HCT116 (cell line): ENCODE measurements around the gene ATP8B4. TPM values are rescaled to one million over a fixed set of nuclear protein-coding genes. Genes with fewer than 3 reads are reported as not detected.

Source experiments
- ATAC-seq: fragments of 200-7000 bp; cut with Tn5 transposase; 2 replicates; pipeline ENCODE4 v1.9.1; 2020; ENCODE audit warnings: mild to moderate bottlenecking, moderate library complexity
- BruUV-seq: library from RNA; stranded (reverse); fragments of 400-500 nt; replicated peaks from 2 replicates; lab custom pipeline; 2021; lab: Mats Ljungman, UMichigan
- CTCF ChIA-PET: fragments of 300-600 bp; sonication (Branson Sonifier 250); formaldehyde crosslinking; loops from one replicate; lab custom pipeline; 2021; ENCODE audit warnings: antibody characterized with exemption; lab: Charles Lee
- POLR2A ChIA-PET: fragments of 300-600, 350-600 bp; sonication (Branson Sonifier 250); formaldehyde crosslinking; loops from one replicate; lab custom pipeline; 2021; ENCODE audit warnings: antibody characterized with exemption; lab: Charles Lee
- RAD21 ChIA-PET, 2 experiments: fragments of 300-600 bp; sonication (Branson Sonifier 250); formaldehyde crosslinking; loops; one replicate each; lab custom pipeline; 2023; ENCODE audit warnings: low total read pairs in 2 of 2; ENCODE audit not compliant: uncharacterized antibody in 2 of 2, unreplicated experiment in 2 of 2, low non-redundant PET in 1 of 2; lab: Charles Lee
- DNase-seq: peaks from one replicate; pipeline ENCODE4 v3.0.0-alpha.2; 2010; ENCODE audit warnings: low read depth, low spot score
- H2AFZ ChIP-seq: fragments of 200-600 bp; shearing (Covaris generic), sonication (generic); 2 replicates; pipeline ENCODE4 v1.6.1; 2017; ENCODE audit warnings: low read depth, mixed run types, mixed read lengths, antibody characterized with exemption, low read length; ENCODE audit not compliant: poor library complexity, severe bottlenecking
- H3K27ac ChIP-seq: 2 replicates; pipeline ENCODE4 v1.5.1; 2012; ENCODE audit warnings: low read depth, low read length
- H3K27me3 ChIP-seq: fragments of 200-600 bp; sonication (generic); 2 replicates; pipeline ENCODE4 v1.6.1; 2016; ENCODE audit warnings: mixed run types, low read length, mixed read lengths; ENCODE audit not compliant: insufficient read depth
- H3K36me3 ChIP-seq, 2 experiments: fragments of 200-500 bp in 1 of 2; fragments of 200-600 bp in 1 of 2; sonication (Bioruptor generic) in 1 of 2; sonication (generic) in 1 of 2; 2 replicates each; pipeline versions ENCODE4 v1.5.1 to v1.6.1; 2014 to 2016; ENCODE audit warnings: low read length in 2 of 2, inconsistent platforms in 1 of 2, mixed read lengths in 1 of 2, mixed run types in 1 of 2; ENCODE audit not compliant: insufficient read depth in 2 of 2, control insufficient read depth in 1 of 2
- H3K4me1 ChIP-seq, 2 experiments: fragments of 200-600 bp in 1 of 2; sonication (generic) in 1 of 2; 2 replicates each; pipeline versions ENCODE4 v1.5.1 to v1.6.1; 2012 to 2017; ENCODE audit warnings: low read length in 2 of 2, inconsistent platforms in 1 of 2, mild to moderate bottlenecking in 1 of 2, mixed read lengths in 1 of 2, mixed run types in 1 of 2, moderate library complexity in 1 of 2; ENCODE audit not compliant: insufficient read depth in 2 of 2, control insufficient read depth in 1 of 2
- H3K4me2 ChIP-seq: fragments of 200-600 bp; sonication (generic); 2 replicates; pipeline ENCODE4 v1.6.1; 2017; ENCODE audit warnings: mixed run types, low read length, mixed read lengths
- H3K4me3 ChIP-seq, 2 experiments: fragments of 200-600 bp in 1 of 2; sonication (generic) in 1 of 2; replicated peaks in 1 of 2; 2 replicates each; pipeline ENCODE4 v1.5.1; 2011 to 2016; ENCODE audit warnings: low read length in 2 of 2, control low read depth in 1 of 2, low read depth in 1 of 2, mild to moderate bottlenecking in 1 of 2, mixed read lengths in 1 of 2, mixed run types in 1 of 2
- H3K79me2 ChIP-seq: fragments of 200-600 bp; sonication (generic); 2 replicates; pipeline ENCODE4 v1.6.1; 2017; ENCODE audit warnings: mild to moderate bottlenecking, mixed run types, low read length, moderate library complexity, mixed read lengths; ENCODE audit not compliant: insufficient read depth
- H3K9ac ChIP-seq: fragments of 200-600 bp; sonication (generic); 2 replicates; pipeline ENCODE4 v1.6.1; 2016; ENCODE audit warnings: low read length, mixed read lengths
- H3K9me2 ChIP-seq: fragments of 200-600 bp; sonication (generic), shearing (Covaris generic); 2 replicates; pipeline ENCODE4 v1.6.1; 2017; ENCODE audit warnings: mixed run types, mild to moderate bottlenecking, moderate library complexity; ENCODE audit not compliant: insufficient read depth
- H3K9me3 ChIP-seq, 2 experiments: fragments of 200-500 bp in 1 of 2; fragments of 200-600 bp in 1 of 2; sonication (Bioruptor generic) in 1 of 2; sonication (generic) in 1 of 2; 2 replicates each; pipeline ENCODE4 v1.6.1; 2014 to 2017; ENCODE audit warnings: low read length in 2 of 2, mixed read lengths in 2 of 2, inconsistent platforms in 1 of 2, low read depth in 1 of 2, mild to moderate bottlenecking in 1 of 2, mixed run types in 1 of 2, moderate library complexity in 1 of 2; ENCODE audit not compliant: control insufficient read depth in 1 of 2, insufficient read depth in 1 of 2
- H4K20me1 ChIP-seq: fragments of 200-600 bp; sonication (generic), shearing (Covaris generic); 2 replicates; pipeline ENCODE4 v1.6.1; 2017; ENCODE audit warnings: mixed run types, mild to moderate bottlenecking, moderate library complexity; ENCODE audit not compliant: insufficient read depth
- ELF1 ChIP-seq: IDR thresholded peaks from 2 replicates; pipeline ENCODE4 v1.6.1; 2012; ENCODE audit warnings: low read depth, borderline replicate concordance
- EZH2 ChIP-seq: fragments of 200-600 bp; sonication (generic); IDR thresholded peaks from 2 replicates; pipeline ENCODE4 v1.6.1; 2017; ENCODE audit warnings: antibody characterized with exemption, mixed run types
- EZH2phosphoT487 ChIP-seq: fragments of 200-600 bp; IDR thresholded peaks from 2 replicates; pipeline ENCODE4 v1.6.1; 2018; ENCODE audit warnings: antibody characterized with exemption, borderline replicate concordance
- JUND ChIP-seq: IDR thresholded peaks from 2 replicates; pipeline ENCODE4 v1.6.1; 2012
- SP1 ChIP-seq: IDR thresholded peaks from 2 replicates; pipeline ENCODE4 v1.6.1; 2012; ENCODE audit warnings: low read depth
- ZFX ChIP-seq: fragments of 450-650 bp; IDR thresholded peaks from 2 replicates; pipeline ENCODE4 v1.6.1; 2017
- ZNF274 ChIP-seq: fragments of 200-500 bp; sonication (Bioruptor generic); IDR thresholded peaks from 2 replicates; pipeline ENCODE4 v1.6.1; 2014; ENCODE audit warnings: mild to moderate bottlenecking, low read depth, low read length, inconsistent platforms
- intact Hi-C: fragments of 100-400 bp; cut with micrococcal nuclease; formaldehyde crosslinking; loops from 2 replicates; pipeline ENCODE4 v1.10.0; 2022
- total RNA-seq: library from RNA; stranded (reverse); gene quantifications from one replicate; pipeline ENCODE4 v1.2.1, GENCODE V29; 2021; ENCODE audit not compliant: unreplicated experiment
- TF ChIP-seq, protein P1 (sequence below): IDR thresholded peaks from 2 replicates; pipeline ENCODE4 v1.6.1; 2012; ENCODE audit warnings: low read depth

ATP8B4 gene
- total RNA-seq, 1 experiment from 2014 or later: 0.25 TPM

DNA sequence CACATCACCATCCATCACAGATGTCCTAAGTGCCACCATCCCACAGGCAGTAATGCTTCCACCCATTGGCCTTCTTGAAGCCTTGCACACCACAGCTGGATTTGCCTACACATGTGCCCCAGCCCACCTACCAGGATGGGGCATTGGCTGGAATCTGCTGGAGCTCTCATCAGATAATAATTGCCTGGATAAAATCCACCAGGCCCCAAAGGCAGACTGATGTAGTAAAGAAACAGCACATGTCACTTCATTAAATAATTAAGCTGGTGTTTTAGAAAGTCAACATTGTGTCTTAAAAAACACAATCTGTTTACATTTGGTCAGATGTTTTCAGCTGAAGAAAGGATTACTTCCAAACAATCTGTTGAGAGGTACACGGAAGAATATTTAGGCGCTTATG, 229.5 kb downstream of the ATP8B4 start (continued):
- TF ChIP-seq, protein P1, sequence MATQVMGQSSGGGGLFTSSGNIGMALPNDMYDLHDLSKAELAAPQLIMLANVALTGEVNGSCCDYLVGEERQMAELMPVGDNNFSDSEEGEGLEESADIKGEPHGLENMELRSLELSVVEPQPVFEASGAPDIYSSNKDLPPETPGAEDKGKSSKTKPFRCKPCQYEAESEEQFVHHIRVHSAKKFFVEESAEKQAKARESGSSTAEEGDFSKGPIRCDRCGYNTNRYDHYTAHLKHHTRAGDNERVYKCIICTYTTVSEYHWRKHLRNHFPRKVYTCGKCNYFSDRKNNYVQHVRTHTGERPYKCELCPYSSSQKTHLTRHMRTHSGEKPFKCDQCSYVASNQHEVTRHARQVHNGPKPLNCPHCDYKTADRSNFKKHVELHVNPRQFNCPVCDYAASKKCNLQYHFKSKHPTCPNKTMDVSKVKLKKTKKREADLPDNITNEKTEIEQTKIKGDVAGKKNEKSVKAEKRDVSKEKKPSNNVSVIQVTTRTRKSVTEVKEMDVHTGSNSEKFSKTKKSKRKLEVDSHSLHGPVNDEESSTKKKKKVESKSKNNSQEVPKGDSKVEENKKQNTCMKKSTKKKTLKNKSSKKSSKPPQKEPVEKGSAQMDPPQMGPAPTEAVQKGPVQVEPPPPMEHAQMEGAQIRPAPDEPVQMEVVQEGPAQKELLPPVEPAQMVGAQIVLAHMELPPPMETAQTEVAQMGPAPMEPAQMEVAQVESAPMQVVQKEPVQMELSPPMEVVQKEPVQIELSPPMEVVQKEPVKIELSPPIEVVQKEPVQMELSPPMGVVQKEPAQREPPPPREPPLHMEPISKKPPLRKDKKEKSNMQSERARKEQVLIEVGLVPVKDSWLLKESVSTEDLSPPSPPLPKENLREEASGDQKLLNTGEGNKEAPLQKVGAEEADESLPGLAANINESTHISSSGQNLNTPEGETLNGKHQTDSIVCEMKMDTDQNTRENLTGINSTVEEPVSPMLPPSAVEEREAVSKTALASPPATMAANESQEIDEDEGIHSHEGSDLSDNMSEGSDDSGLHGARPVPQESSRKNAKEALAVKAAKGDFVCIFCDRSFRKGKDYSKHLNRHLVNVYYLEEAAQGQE: no peak
- TF ChIP-seq EZH2phosphoT487 (no peak), JUND (no peak)

DNA sequence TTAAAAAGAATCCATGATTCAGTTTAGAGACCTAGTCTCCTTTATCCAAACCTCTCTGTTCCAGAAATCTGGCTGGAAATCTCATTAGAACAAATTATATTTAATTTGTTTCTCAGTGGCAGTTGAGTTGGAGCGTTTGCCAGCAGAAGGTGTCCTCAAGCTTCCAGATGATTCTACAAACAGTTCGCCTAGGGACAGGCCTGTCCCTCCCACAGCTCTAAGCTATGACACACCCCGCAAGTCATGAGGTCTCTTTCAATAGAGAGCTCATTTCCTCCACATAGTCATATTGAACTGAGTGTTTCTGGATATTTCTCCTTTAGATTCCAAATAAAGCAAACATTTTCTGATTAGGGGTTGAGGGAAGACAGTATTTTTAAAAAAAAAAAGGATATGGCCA, 230.3 kb downstream of the ATP8B4 start:
- ATAC-seq (no peak), DNase-seq (no peak)
- Histone ChIP-seq H3K4me2 (no peak overlapping the region), H3K4me1 (no peaks in the 10 kb centered on the region), H3K79me2 (no peaks in the 10 kb centered on the region), H4K20me1 (no peaks in the 10 kb centered on the region), H3K27ac (no peak overlapping the region), H3K9ac (no peak overlapping the region), H3K4me3 (no peak overlapping the region), H3K36me3 (no peaks in the 10 kb centered on the region), H2AFZ (no peak overlapping the region), H3K27me3 (no peaks in the 10 kb centered on the region), H3K9me3 (no peaks in the 10 kb centered on the region), H3K9me2 (no peaks in the 10 kb centered on the region)
- BruUV-seq: no TSS peak
- RAD21 ChIA-PET: no interaction called here
- intact Hi-C loops: no loop called here
- POLR2A ChIA-PET: no interaction called here
- CTCF ChIA-PET: no interaction called here
- TF ChIP-seq ZFX: no peak
- TF ChIP-seq SP1: no peak
- no peak for TF ChIP-seq EZH2
- no peak for TF ChIP-seq ELF1
- no peak for TF ChIP-seq ZNF274
